K562 (cell line): ENCODE measurements around the gene PGAP3. TPM values are rescaled to one million over a fixed set of nuclear protein-coding genes. Genes with fewer than 3 reads are reported as not detected.
A peak's percentile ranks its signal among the peaks of the same experiment; 100 is the strongest.

Experiments
- ATAC-seq: fragments of 200-7000 bp; cut with Tn5 transposase; 3 replicates; pipeline ENCODE4 v1.9.1; 2020; ENCODE audit warnings: moderate library complexity
- BruUV-seq: library from RNA; stranded (reverse); fragments of 400-500 nt; replicated peaks from 2 replicates; lab custom pipeline; 2021; lab: Mats Ljungman, UMichigan
- CTCF ChIA-PET: fragments of 300-600 bp; formaldehyde crosslinking; extraction: SDS; loops from one replicate; lab custom pipeline; 2021; ENCODE audit warnings: low intra/inter-chr PET ratio; lab: Yijun Ruan, JAX
- POLR2A ChIA-PET: fragments of 300-600, 350-650 bp; sonication (Branson Sonifier 250); formaldehyde crosslinking; extraction: SDS; loops from one replicate; lab custom pipeline; 2021; ENCODE audit warnings: antibody characterized with exemption, inconsistent platforms; lab: Yijun Ruan, JAX
- DNase-seq, 4 experiments: peaks; one replicate each; pipeline versions ENCODE4 v3.0.0 to v3.0.0-alpha.2; 2011 to 2018; ENCODE audit warnings: low spot score in 3 of 4, mixed read lengths in 3 of 4; ENCODE audit errors: extremely low read depth in 1 of 4
- FAIRE-seq: peaks from 2 replicates; lab custom pipeline; 2011; peaks lifted over from hg19 to GRCh38; lab: Jason Lieb, UNC
- H2AFZ ChIP-seq: 2 replicates; pipeline ENCODE4 v1.6.0; 2011; ENCODE audit warnings: low read depth, low read length, control low read depth, inconsistent platforms
- H3K27ac ChIP-seq: fragments of 200-600 bp; 3 replicates; pipeline ENCODE4 v1.8.0; 2011; ENCODE audit warnings: low read depth, mild to moderate bottlenecking, control low read depth, inconsistent platforms, low read length, moderate library complexity, mixed read lengths; ENCODE audit errors: extremely low read depth
- H3K27me3 ChIP-seq, 2 experiments: fragments of 300-600 bp in 1 of 2; 2 replicates in 1 of 2; 3 replicates in 1 of 2; pipeline versions ENCODE4 v1.6.0 to v1.8.0; 2011; ENCODE audit warnings: inconsistent platforms in 2 of 2, low read length in 2 of 2, mild to moderate bottlenecking in 1 of 2, mixed read lengths in 1 of 2, moderate library complexity in 1 of 2; ENCODE audit not compliant: control insufficient read depth in 2 of 2, insufficient read depth in 2 of 2
- H3K36me3 ChIP-seq: fragments of 300-600 bp; 3 replicates; pipeline ENCODE4 v1.8.0; 2011; ENCODE audit warnings: mild to moderate bottlenecking, low read length, inconsistent platforms; ENCODE audit not compliant: control insufficient read depth, insufficient read depth
- H3K4me1 ChIP-seq, 2 experiments: fragments of 200-600 bp in 1 of 2; replicated peaks in 1 of 2; 2 replicates in 1 of 2; 3 replicates in 1 of 2; pipeline versions ENCODE4 v1.5.1 to v1.8.0; 2011; ENCODE audit warnings: inconsistent platforms in 2 of 2, low read length in 2 of 2, mild to moderate bottlenecking in 1 of 2, mixed read lengths in 1 of 2, moderate library complexity in 1 of 2; ENCODE audit not compliant: control insufficient read depth in 2 of 2, insufficient read depth in 2 of 2
- H3K4me2 ChIP-seq: 2 replicates; pipeline ENCODE4 v1.6.1; 2011; ENCODE audit warnings: low read length, control low read depth, inconsistent platforms, mixed read lengths; ENCODE audit not compliant: insufficient read depth
- H3K4me3 ChIP-seq: fragments of 200-600 bp; sonication (generic), shearing (Covaris generic); 2 replicates; pipeline ENCODE4 v1.5.1; 2016; ENCODE audit warnings: control low read depth, inconsistent platforms
- H3K79me2 ChIP-seq: fragments of 200-600 bp; 3 replicates; pipeline ENCODE4 v1.8.0; 2011; ENCODE audit warnings: low read length, inconsistent platforms; ENCODE audit not compliant: control insufficient read depth, insufficient read depth
- H3K9ac ChIP-seq, 2 experiments: 2 replicates each; pipeline versions ENCODE4 v1.6.0 to v1.6.1; 2011; ENCODE audit warnings: low read depth in 2 of 2, low read length in 2 of 2, control low read depth in 1 of 2, inconsistent platforms in 1 of 2, mild to moderate bottlenecking in 1 of 2, mixed read lengths in 1 of 2; ENCODE audit not compliant: insufficient read depth in 1 of 2
- H3K9me1 ChIP-seq: one replicate; pipeline ENCODE4 v1.6.0; 2011; ENCODE audit warnings: inconsistent platforms, mild to moderate bottlenecking, low read length, moderate library complexity; ENCODE audit not compliant: control insufficient read depth, insufficient read depth
- H3K9me3 ChIP-seq: replicated peaks from 2 replicates; pipeline ENCODE4 v1.5.1; 2011; ENCODE audit warnings: low read depth, low read length, inconsistent platforms; ENCODE audit not compliant: control insufficient read depth, insufficient read depth
- H4K20me1 ChIP-seq: replicated peaks from 2 replicates; pipeline ENCODE4 v1.6.1; 2011; ENCODE audit warnings: low read length, inconsistent platforms, mixed read lengths; ENCODE audit not compliant: control insufficient read depth, insufficient read depth
- FOSL1 ChIP-seq: fragments of 200-800 bp; sonication (Bioruptor generic); conservative IDR thresholded peaks from 2 replicates; pipeline ENCODE4 v1.6.1; 2016; ENCODE audit warnings: missing genetic modification characterization, missing compliant biosample characterization
- PCBP1 ChIP-seq: fragments of 200-400 bp; formaldehyde crosslinking; IDR thresholded peaks from 2 replicates; pipeline ENCODE4 v1.6.1; 2018; ENCODE audit warnings: mild to moderate bottlenecking, low read depth, low read length; ENCODE audit not compliant: poor library complexity, severe bottlenecking
- SMAD1 ChIP-seq: fragments of 150-350 bp; IDR thresholded peaks from 2 replicates; pipeline ENCODE4 v1.6.1; 2014; ENCODE audit warnings: low read length, low read depth; ENCODE audit not compliant: partially characterized antibody
- TGIF2 ChIP-seq: sonication (generic); formaldehyde crosslinking; IDR thresholded peaks from 2 replicates; pipeline ENCODE4 v1.8.1; 2022; ENCODE audit warnings: mild to moderate bottlenecking, missing genetic modification reagents, moderate library complexity
- ZNF431 ChIP-seq: sonication (generic); formaldehyde crosslinking; IDR thresholded peaks from 2 replicates; pipeline ENCODE4 v1.8.0; 2022; ENCODE audit warnings: mild to moderate bottlenecking, missing genetic modification reagents
- WGBS: fragments of 100-300 bp; shearing (Covaris generic); methylation state at CpG from one replicate; pipeline ENCODE4 v1.1.6; 2016; ENCODE audit warnings: low coverage, mixed read lengths; ENCODE audit not compliant: insufficient coverage; ENCODE audit errors: missing lambda C conversion rate; 5-methylcytosine and 5-hydroxymethylcytosine counted together
- in situ Hi-C: fragments of 300-500 bp; cut with MboI; formaldehyde crosslinking; loops from 4 replicates; pipeline ENCODE4 v1.15.0; 2018; ENCODE audit warnings: inconsistent platforms, mixed read lengths
- intact Hi-C: fragments of 100-400 bp; cut with micrococcal nuclease; formaldehyde crosslinking; loops from 2 replicates; pipeline ENCODE4 v1.14.2; 2022
- polyA plus RNA-seq, 8 experiments: library from polyadenylated mRNA; depleted of rRNA in 4 of 8; stranded (reverse) in 5 of 8; unstranded in 3 of 8; fragments of >200 nt; fragmentation: Nextera tagmentation in 2 of 8; fragmentation: Illumina TruSeq in 1 of 8; extraction: Ambion mirVana in 2 of 8; extraction: Trizol in 1 of 8; gene quantifications; 2 replicates each; pipeline versions ENCODE4 v1.2.1 to v1.2.3, GENCODE V29; 2011 to 2014; ENCODE audit warnings: inconsistent platforms in 1 of 8, missing spikeins in 1 of 8
- total RNA-seq, 7 experiments: library from RNA; depleted of rRNA in 6 of 7; stranded (reverse); fragments of >200 nt in 6 of 7; fragmentation: Illumina TruSeq in 2 of 7; extraction: Trizol in 2 of 7; gene quantifications; 2 replicates each; pipeline versions ENCODE4 v1.2.1 to v1.2.3, GENCODE V29; 2011 to 2021; ENCODE audit warnings: low replicate concordance in 1 of 7
- TF ChIP-seq, protein P1 (sequence below): fragments of 250-450 bp; sonication (Bioruptor Pico); IDR thresholded peaks from 2 replicates; pipeline ENCODE4 v1.5.0; 2021; ENCODE audit warnings: mild to moderate bottlenecking, moderate library complexity

Gene PGAP3
- total and polyA plus RNA-seq, 9 of the 15 experiments (the other 6 are each of a cell fraction or from before 2014, with no cell fraction given), result 0.38 to 9.4 (median 4.5) TPM

DNA sequence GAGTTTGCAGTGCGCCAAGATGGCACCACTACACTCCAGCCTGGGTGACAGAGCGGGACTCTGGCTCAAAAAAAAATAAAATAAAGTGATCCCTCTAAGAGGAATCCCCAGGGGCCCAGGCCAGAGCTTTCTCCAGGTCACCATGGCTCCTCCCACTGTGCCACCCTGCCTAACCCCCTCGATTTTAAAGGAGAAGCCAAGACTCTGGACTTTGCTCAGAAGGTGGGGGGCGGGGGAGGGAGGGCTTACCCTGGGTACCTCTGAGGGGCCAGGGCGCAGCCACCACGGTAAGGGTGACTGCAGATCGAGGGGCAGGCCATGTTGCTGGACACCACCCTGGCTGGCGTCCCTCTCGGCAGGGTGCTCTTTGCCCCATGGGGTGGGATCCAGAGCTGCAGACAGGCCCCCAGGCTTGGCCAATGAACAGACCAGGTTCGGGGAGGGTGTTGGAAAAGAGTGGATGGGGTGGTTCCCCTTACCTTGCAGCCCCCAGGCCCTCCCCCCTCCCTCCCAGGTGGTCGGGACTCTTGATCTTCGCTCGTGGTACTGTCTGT is 49.4 kb upstream of the PGAP3 start:
- POLR2A ChIA-PET, result interaction anchor here (0.9 to 1.1 kb wide), 2 partner anchors 14 to 37 kb away, joined by 3 read pairs; partner anchors contain the start of gene ERBB2

More for the DNA sequence above, 49.4 kb upstream of the PGAP3 start:
- no peaks in the 10 kb centered on the region for H3K79me2 ChIP-seq
- peak overlapping the region in 1 of 2 experiments; percentile 80; a peak in 2 of 4 replicates for H3K9ac ChIP-seq
- no peaks in the 10 kb centered on the region for H4K20me1 ChIP-seq
- no peaks in the 10 kb centered on the region for H3K36me3 ChIP-seq
- H3K4me3 ChIP-seq, result peak overlapping the region; percentile 44
- intact Hi-C loops, result no loop called here
- no peak for FAIRE-seq
- no peaks in the 10 kb centered on the region for H3K27me3 ChIP-seq
- no TSS peak for BruUV-seq
- H2AFZ ChIP-seq, result peak overlapping the region; percentile 74
- H3K27ac ChIP-seq, result no peak overlapping the region
- no peak for ATAC-seq
- H3K9me3 ChIP-seq, result no peaks in the 10 kb centered on the region
- DNase-seq, result no peak
- H3K4me1 ChIP-seq, result peaks cover 20 to 44% of the 10 kb centered on the region in 2 experiments
- 70% methylated on average over 5 of the region's 13 CpGs for WGBS
- CTCF ChIA-PET, result no interaction called here
- TF ChIP-seq ZNF431 (CRISPR knock-in tag) (no peak), SMAD1 (no peak), TGIF2 (CRISPR knock-in tag) (no peak), PCBP1 (no peak), FOSL1 (tag) (no peak)
- TF ChIP-seq, protein P1, sequence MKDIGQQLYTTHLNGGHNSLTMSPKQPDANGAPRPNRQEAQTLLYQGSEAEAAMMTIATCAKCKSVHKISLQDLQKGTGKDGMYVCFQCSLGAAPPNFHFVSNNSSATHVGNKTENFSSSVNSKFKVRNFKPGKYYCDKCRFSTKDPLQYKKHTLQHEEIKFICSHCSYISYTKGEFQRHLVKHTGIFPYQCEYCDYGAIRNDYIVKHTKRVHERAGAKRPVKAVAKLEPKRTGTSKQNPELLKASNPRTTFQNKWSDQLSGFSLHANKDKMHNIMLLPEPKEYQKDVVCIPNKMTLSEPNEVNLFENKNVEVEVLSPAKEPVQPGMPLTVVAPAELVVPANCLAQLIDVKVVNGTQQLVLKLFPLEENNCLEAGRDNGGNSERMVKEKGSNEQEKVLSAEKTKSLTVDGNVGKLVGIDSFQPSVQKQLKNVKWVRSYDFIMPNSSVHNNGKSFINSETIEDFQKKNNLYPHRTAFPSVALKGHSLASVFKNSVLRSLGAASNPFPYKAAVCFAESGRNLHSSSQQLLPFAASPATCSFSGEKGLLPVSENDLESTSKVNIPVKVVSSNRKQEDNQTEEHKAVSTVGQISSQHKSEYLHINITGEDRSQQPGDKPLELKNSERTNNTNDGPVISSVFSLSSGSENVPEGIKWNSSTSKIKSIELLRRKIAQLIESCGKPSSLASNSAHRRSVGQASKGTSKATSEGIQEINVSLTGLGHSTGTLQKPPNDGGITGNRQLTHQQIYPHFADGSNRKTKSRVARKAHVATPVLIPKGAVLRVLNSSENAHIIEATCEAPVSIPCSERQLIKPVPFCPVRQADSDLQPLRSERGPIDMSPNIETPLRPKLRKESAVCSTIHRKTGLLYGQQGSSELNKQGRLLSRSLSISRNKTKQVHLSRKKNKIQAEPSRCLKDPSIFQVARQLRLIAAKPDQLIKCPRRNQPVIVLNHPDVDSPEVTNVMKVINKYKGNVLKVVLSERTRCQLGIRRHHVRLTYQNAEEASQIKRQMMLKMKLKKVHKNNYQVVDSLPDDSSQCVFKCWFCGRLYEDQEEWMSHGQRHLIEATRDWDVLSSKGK (CRISPR knock-in tag), result no peak
- TF ChIP-seq, all 486 proteins: peak for 0
- H3K9me1 ChIP-seq, result no peaks in the 10 kb centered on the region
- in situ Hi-C loops, result no loop called here
- peak overlapping the region; percentile 69 for H3K4me2 ChIP-seq
